ENCODE measurements around the gene POC1A. TPM values are rescaled to one million over a fixed set of nuclear protein-coding genes. Genes with fewer than 3 reads are reported as not detected.
"Not testable (repeated sequence)": the region's sequence is repeated elsewhere in the genome, so short reads cannot be mapped to it uniquely, and the experiment has no call there.

POC1A gene
- total RNA-seq, 6 donors from 2014 or later: 1.0 to 4.2 (median 2.8) TPM

DNA sequence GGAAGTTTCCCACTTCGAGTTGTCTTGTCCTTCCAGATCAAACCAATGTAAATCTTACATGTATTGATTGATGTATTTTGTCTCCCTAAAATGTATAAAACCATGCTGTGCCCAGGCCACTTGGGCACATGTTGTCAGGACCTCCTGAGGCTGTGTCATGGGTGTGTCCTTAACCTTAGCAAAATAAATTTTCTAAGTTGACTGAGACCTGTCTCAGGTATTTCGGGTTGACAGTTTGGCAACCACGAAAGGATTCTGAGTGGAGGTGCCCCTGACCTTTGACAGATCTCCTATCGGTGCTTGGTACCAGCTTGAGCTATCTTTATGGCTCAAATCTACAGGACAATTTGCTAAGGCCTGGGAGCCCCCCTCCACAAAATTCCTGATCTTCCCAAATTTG is 1.7 kb upstream of the POC1A start:
- Histone ChIP-seq H3K27ac (no peak overlapping the region), H3K36me3 (no peaks in the 10 kb centered on the region), H3K4me3 (no peak overlapping the region), H3K4me1 (peaks cover 8 to 18% (median 10%) of the 10 kb centered on the region in 4 donors), H3K27me3 (no peaks in the 10 kb centered on the region), H3K9me3 (no peaks in the 10 kb centered on the region)
- ATAC-seq (ENCODE audit: low FRiP score in 2 of 2): no peak
- no peak for DNase-seq
- 90 to 93% methylated on average over 4 of the region's 4 CpGs for WGBS, 2 donors
- TF ChIP-seq, protein P1, sequence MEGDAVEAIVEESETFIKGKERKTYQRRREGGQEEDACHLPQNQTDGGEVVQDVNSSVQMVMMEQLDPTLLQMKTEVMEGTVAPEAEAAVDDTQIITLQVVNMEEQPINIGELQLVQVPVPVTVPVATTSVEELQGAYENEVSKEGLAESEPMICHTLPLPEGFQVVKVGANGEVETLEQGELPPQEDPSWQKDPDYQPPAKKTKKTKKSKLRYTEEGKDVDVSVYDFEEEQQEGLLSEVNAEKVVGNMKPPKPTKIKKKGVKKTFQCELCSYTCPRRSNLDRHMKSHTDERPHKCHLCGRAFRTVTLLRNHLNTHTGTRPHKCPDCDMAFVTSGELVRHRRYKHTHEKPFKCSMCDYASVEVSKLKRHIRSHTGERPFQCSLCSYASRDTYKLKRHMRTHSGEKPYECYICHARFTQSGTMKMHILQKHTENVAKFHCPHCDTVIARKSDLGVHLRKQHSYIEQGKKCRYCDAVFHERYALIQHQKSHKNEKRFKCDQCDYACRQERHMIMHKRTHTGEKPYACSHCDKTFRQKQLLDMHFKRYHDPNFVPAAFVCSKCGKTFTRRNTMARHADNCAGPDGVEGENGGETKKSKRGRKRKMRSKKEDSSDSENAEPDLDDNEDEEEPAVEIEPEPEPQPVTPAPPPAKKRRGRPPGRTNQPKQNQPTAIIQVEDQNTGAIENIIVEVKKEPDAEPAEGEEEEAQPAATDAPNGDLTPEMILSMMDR (IDR thresholded peaks at IDR 0.05): no peak
- TF ChIP-seq EP300 (IDR thresholded peaks at IDR 0.05) (no peak), POLR2A (IDR thresholded peaks at IDR 0.05) (no peak), POLR2AphosphoS5 (IDR thresholded peaks at IDR 0.05) (no peak)

DNA sequence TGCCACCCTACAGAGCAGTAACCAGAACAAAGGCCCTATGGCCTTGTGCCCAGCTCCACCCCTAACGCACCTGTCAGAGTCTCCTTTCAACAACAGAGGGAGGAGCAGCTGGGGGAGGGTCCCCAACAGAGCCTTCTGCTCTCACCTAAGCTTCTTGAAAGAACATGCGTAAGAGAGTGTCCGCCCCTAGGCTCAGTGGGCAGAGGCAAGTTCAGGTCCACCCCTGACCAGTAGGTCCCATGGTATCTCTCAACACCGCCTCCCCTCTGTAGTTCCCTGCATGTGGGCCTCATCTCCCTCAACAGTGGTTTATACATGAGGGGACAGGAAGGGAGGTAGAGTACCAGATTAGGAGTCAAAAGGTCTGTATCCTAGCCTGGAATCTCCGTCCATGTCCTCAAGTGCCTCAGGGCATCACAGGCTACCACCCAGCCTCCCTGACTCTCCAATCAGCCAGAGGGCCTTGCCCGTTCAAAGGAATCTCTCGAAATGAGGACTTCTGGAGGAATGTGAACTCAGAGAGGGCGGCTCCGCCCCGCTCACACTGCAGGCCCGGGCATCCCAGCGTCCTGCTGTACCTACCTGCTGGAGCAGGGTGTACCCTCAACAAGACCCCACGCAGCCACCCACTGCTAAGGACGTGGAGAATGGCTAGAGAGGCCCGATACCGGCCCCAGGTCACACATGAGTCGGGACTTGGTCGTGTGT is 680 bp downstream of the POC1A start:
- peaks cover 8 to 18% (median 10%) of the 10 kb centered on the region in 4 donors for H3K4me1 ChIP-seq
- no peaks in the 10 kb centered on the region for H3K27me3 ChIP-seq
- peak overlapping the region; percentile 62 to 87 (median 68) for H3K4me3 ChIP-seq
- H3K9me3 ChIP-seq: no peaks in the 10 kb centered on the region
- ATAC-seq (ENCODE audit: low FRiP score in 2 of 2) (peak in 1 of 2 donors; percentile 8), DNase-seq (no peak)
- 20 to 27% methylated on average over 1 to 17 of the region's 18 CpGs for WGBS, 2 donors
- H3K27ac ChIP-seq: peak overlapping the region; percentile 85 to 93 (median 90)
- H3K36me3 ChIP-seq: no peaks in the 10 kb centered on the region
- TF ChIP-seq EP300 (IDR thresholded peaks at IDR 0.05) (no peak), POLR2AphosphoS5 (IDR thresholded peaks at IDR 0.05) (no peak), POLR2A (IDR thresholded peaks at IDR 0.05) (no peak)
- TF ChIP-seq, protein P1 (IDR thresholded peaks at IDR 0.05): no peak

DNA sequence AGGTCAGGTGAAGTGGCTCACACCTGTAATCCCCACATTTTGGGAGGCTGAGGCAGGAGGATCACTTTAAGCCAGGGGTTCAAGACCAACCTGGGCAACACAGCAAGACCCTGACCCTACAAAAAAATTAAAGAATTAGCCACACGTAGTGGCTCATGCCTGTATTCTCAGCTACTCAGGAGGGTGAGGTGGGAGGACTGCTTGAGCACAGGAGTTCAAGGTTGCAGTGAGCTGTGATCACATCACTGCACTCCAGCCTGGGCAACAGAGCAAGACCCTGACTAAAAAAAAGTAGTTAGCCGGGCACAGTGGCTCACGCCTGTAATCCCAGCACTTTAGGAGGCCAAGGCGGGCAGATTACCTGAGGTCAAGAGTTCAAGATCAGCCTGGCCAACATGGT is 2.2 kb downstream of the POC1A start:
- H3K36me3 ChIP-seq; H3K27ac ChIP-seq; DNase-seq; H3K9me3 ChIP-seq; H3K4me3 ChIP-seq; H3K27me3 ChIP-seq; ATAC-seq (ENCODE audit: low FRiP score in 2 of 2): not testable (repeated sequence)
- peaks cover 8 to 18% (median 10%) of the 10 kb centered on the region in 4 donors for H3K4me1 ChIP-seq
- WGBS, 2 donors: 94 to 95% methylated on average over 4 of the region's 4 CpGs

DNA sequence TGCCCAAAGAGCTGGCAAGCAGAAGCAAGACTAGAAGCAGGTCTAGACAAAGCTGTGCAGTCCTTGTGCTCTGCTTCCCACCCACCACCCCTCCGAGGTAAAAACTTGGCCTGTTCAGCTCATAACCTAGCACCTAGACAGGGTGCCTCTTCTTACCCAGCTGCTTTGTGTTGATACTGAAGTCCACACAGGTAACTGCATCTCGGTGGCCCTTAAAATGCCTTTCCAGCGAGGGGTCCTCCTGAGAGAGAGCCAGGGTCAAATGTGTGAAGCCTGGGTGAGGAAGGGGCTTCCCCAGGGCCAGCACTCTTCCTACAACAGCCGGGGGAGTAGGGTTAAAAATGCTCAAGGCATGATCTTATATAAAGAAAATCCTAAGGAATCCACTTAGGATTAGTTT is 3.4 kb downstream of the POC1A start:
- Histone ChIP-seq H3K27ac (no peak overlapping the region), H3K4me1 (peaks cover 8 to 18% (median 10%) of the 10 kb centered on the region in 4 donors), H3K36me3 (no peaks in the 10 kb centered on the region), H3K9me3 (no peaks in the 10 kb centered on the region), H3K4me3 (no peak overlapping the region), H3K27me3 (no peaks in the 10 kb centered on the region)
- ATAC-seq (ENCODE audit: low FRiP score in 2 of 2) (no peak), DNase-seq (no peak)
- 98 to 100% methylated on average over 4 of the region's 4 CpGs for WGBS, 2 donors
- TF ChIP-seq POLR2A (IDR thresholded peaks at IDR 0.05) (no peak), POLR2AphosphoS5 (IDR thresholded peaks at IDR 0.05) (no peak), EP300 (IDR thresholded peaks at IDR 0.05) (no peak)
- TF ChIP-seq, protein P1 (IDR thresholded peaks at IDR 0.05): no peak

DNA sequence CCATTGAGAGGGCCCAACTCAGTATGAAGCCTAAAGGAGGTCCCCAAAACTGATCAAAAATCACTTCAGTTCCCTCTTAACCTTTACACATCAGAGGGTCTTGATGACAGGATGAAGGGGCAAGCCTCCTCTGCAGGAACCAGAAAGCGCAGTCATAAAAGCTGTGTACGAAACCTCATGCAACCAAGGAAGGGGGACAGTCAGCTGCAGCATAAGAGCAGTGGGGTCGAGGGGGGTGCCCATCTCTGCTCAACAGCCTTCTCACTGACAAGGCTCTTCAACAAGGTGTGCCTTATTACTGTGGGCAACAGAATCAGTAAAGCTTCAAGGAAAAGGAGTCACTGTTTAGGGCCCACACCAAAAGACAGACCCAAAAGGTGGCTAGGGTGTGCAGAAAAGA is 3.9 kb downstream of the POC1A start:
- DNase-seq (no peak), ATAC-seq (ENCODE audit: low FRiP score in 2 of 2) (no peak)
- Histone ChIP-seq H3K9me3 (no peaks in the 10 kb centered on the region), H3K36me3 (peaks cover 0 to 2% (median 0%) of the 10 kb centered on the region in 4 donors), H3K4me1 (peaks cover 8 to 18% (median 10%) of the 10 kb centered on the region in 4 donors), H3K27me3 (no peaks in the 10 kb centered on the region), H3K27ac (no peak overlapping the region), H3K4me3 (no peak overlapping the region)
- no peak for TF ChIP-seq POLR2AphosphoS5 (IDR thresholded peaks at IDR 0.05)
- TF ChIP-seq POLR2A (IDR thresholded peaks at IDR 0.05): no peak
- TF ChIP-seq, protein P1 (IDR thresholded peaks at IDR 0.05): no peak
- no peak for TF ChIP-seq EP300 (IDR thresholded peaks at IDR 0.05)
- WGBS, 2 donors: 94 to 100% methylated on average over 3 of the region's 3 CpGs

Measured in upper lobe of left lung (tissue), 6 donors.